ENCODE results near the gene GUCY2C. TPM values are rescaled to one million over a fixed set of nuclear protein-coding genes. Genes with fewer than 3 reads are reported as not detected.

Gene GUCY2C
- total and polyA plus RNA-seq, 9 donors = 0.36 TPM; not detected in 8

GRCh38 chr12:14681625-14682024 lies 14.8 kb downstream of the GUCY2C start:
- DNase-seq = no peak
- no peaks in the 10 kb centered on the region for H3K36me3 ChIP-seq
- WGBS, 3 donors = 69 to 76% (median 70%) methylated on average over 2 of the region's 2 CpGs
- no peak for TF ChIP-seq CTCF (IDR thresholded peaks at IDR 0.05)
- TF ChIP-seq EP300 (IDR thresholded peaks at IDR 0.05) = no peak
- TF ChIP-seq POLR2A (IDR thresholded peaks at IDR 0.05) = no peak
- H3K27ac ChIP-seq = no peak overlapping the region
- H3K27me3 ChIP-seq = no peaks in the 10 kb centered on the region
- no peaks in the 10 kb centered on the region for H3K4me1 ChIP-seq (ENCODE audit: insufficient read depth)
- intact Hi-C loops (cut with DNase I) = no loop called here
- H3K9me3 ChIP-seq = no peaks in the 10 kb centered on the region
- H3K4me3 ChIP-seq = no peak overlapping the region

- H3K9me3 ChIP-seq = no peaks in the 10 kb centered on the region
- H3K4me1 ChIP-seq (ENCODE audit: insufficient read depth) = no peaks in the 10 kb centered on the region
- H3K27ac ChIP-seq = no peak overlapping the region
- intact Hi-C loops (cut with DNase I) = no loop called here
- H3K27me3 ChIP-seq = no peaks in the 10 kb centered on the region
- DNase-seq = no peak
- 73 to 78% (median 75%) methylated on average over 3 of the region's 3 CpGs for WGBS, 3 donors
- no peak for TF ChIP-seq CTCF (IDR thresholded peaks at IDR 0.05)
- H3K4me3 ChIP-seq = no peak overlapping the region
- no peaks in the 10 kb centered on the region for H3K36me3 ChIP-seq
These were observed 15.2 kb downstream of the GUCY2C start for GRCh38 chr12:14681190-14681589.

- Histone ChIP-seq H3K4me1 (ENCODE audit: insufficient read depth) (no peaks in the 10 kb centered on the region), H3K27ac (no peak overlapping the region), H3K4me3 (no peak overlapping the region), H3K9me3 (no peaks in the 10 kb centered on the region), H3K36me3 (no peaks in the 10 kb centered on the region), H3K27me3 (no peaks in the 10 kb centered on the region)
- 79 to 84% (median 82%) methylated on average over 6 of the region's 6 CpGs for WGBS, 3 donors
- intact Hi-C loops (cut with DNase I) = no loop called here
- TF ChIP-seq CTCF (IDR thresholded peaks at IDR 0.05) = no peak
- TF ChIP-seq POLR2A (IDR thresholded peaks at IDR 0.05) = no peak
- no peak for TF ChIP-seq EP300 (IDR thresholded peaks at IDR 0.05)
- no peak for DNase-seq
These were observed 17.8 kb downstream of the GUCY2C start for GRCh38 chr12:14678547-14679150.

- Histone ChIP-seq H3K4me1 (ENCODE audit: insufficient read depth) (no peaks in the 10 kb centered on the region), H3K27ac (no peak overlapping the region), H3K27me3 (no peaks in the 10 kb centered on the region), H3K36me3 (no peaks in the 10 kb centered on the region), H3K4me3 (no peak overlapping the region), H3K9me3 (no peaks in the 10 kb centered on the region)
- no peak for TF ChIP-seq EP300 (IDR thresholded peaks at IDR 0.05)
- TF ChIP-seq CTCF (IDR thresholded peaks at IDR 0.05) = no peak
- TF ChIP-seq POLR2A (IDR thresholded peaks at IDR 0.05) = no peak
- 85 to 97% (median 87%) methylated on average over 3 of the region's 3 CpGs for WGBS, 3 donors
- intact Hi-C loops (cut with DNase I) = no loop called here
- no peak for DNase-seq
These were observed 27.8 kb downstream of the GUCY2C start for GRCh38 chr12:14668591-14668990.

Measured in ovary (tissue), 9 donors.